Mucosa of stomach (tissue), 1 donor: ENCODE data around the gene DNALI1.
"Not testable (repeated sequence)": the region's sequence is repeated elsewhere in the genome, so short reads cannot be mapped to it uniquely, and the experiment has no call there.

Experiments
- H3K27me3 ChIP-seq: one replicate; pipeline ENCODE4 v1.7.0; 2013; ENCODE audit warnings: mild to moderate bottlenecking, low read length; ENCODE audit not compliant: control insufficient read depth, insufficient read depth
- H3K36me3 ChIP-seq: one replicate; pipeline ENCODE4 v1.7.0; 2013; ENCODE audit warnings: low read length; ENCODE audit not compliant: control insufficient read depth, insufficient read depth
- H3K4me1 ChIP-seq: one replicate; pipeline ENCODE4 v1.7.0; 2013; ENCODE audit warnings: mild to moderate bottlenecking, low read length; ENCODE audit not compliant: control insufficient read depth, insufficient read depth
- H3K4me3 ChIP-seq: one replicate; pipeline ENCODE4 v1.7.0; 2013; ENCODE audit warnings: low read length
- H3K9ac ChIP-seq: one replicate; pipeline ENCODE4 v1.7.0; 2013; ENCODE audit warnings: mild to moderate bottlenecking, low read length, moderate library complexity
- H3K9me3 ChIP-seq: one replicate; pipeline ENCODE4 v1.7.0; 2013; ENCODE audit warnings: mild to moderate bottlenecking, low read length, moderate library complexity; ENCODE audit not compliant: control insufficient read depth
- donor health status: Pancreatic carcinoma.

Gene DNALI1

GRCh38 chr1:37559957-37560379, 3.2 kb downstream of the DNALI1 start:
- not testable (repeated sequence) for H3K27me3 ChIP-seq, H3K9ac ChIP-seq, H3K4me1 ChIP-seq, H3K9me3 ChIP-seq, H3K36me3 ChIP-seq, H3K4me3 ChIP-seq

- Histone ChIP-seq H3K27me3 (no peaks in the 10 kb centered on the region), H3K9me3 (no peaks in the 10 kb centered on the region), H3K4me3 (no peak overlapping the region), H3K9ac (no peak overlapping the region), H3K36me3 (peaks cover 3% of the 10 kb centered on the region), H3K4me1 (peaks cover 6% of the 10 kb centered on the region)
Observed at GRCh38 chr1:37560401-37561132, 3.8 kb downstream of the DNALI1 start.

GRCh38 chr1:37561133-37562132, 4.7 kb downstream of the DNALI1 start:
- no peaks in the 10 kb centered on the region for H3K27me3 ChIP-seq
- H3K9ac ChIP-seq = no peak overlapping the region
- peaks cover 6% of the 10 kb centered on the region for H3K4me1 ChIP-seq
- H3K9me3 ChIP-seq = no peaks in the 10 kb centered on the region
- peaks cover 7% of the 10 kb centered on the region for H3K36me3 ChIP-seq
- no peak overlapping the region for H3K4me3 ChIP-seq

GRCh38 chr1:37562984-37563383, 6.2 kb downstream of the DNALI1 start:
- Histone ChIP-seq H3K27me3 (no peaks in the 10 kb centered on the region), H3K9me3 (no peaks in the 10 kb centered on the region), H3K36me3 (peaks cover 7% of the 10 kb centered on the region), H3K4me3 (no peak overlapping the region), H3K4me1 (no peaks in the 10 kb centered on the region), H3K9ac (no peak overlapping the region)

- H3K9ac ChIP-seq = no peak overlapping the region
- H3K27me3 ChIP-seq = no peaks in the 10 kb centered on the region
- H3K4me3 ChIP-seq = no peak overlapping the region
- H3K9me3 ChIP-seq = no peaks in the 10 kb centered on the region
- no peaks in the 10 kb centered on the region for H3K4me1 ChIP-seq
- H3K36me3 ChIP-seq = peaks cover 7% of the 10 kb centered on the region
Observed at GRCh38 chr1:37564892-37565291, 8.2 kb downstream of the DNALI1 start.

- Histone ChIP-seq H3K4me1 (no peaks in the 10 kb centered on the region), H3K9ac (no peak overlapping the region), H3K4me3 (no peak overlapping the region), H3K27me3 (no peaks in the 10 kb centered on the region), H3K9me3 (no peaks in the 10 kb centered on the region), H3K36me3 (peaks cover 7% of the 10 kb centered on the region)
Observed at GRCh38 chr1:37567023-37567422, 10.3 kb downstream of the DNALI1 start.

GRCh38 chr1:37570528-37571334, 14.0 kb downstream of the DNALI1 start:
- H3K27me3 ChIP-seq = no peaks in the 10 kb centered on the region
- no peak overlapping the region for H3K4me3 ChIP-seq
- H3K4me1 ChIP-seq = no peaks in the 10 kb centered on the region
- peaks cover 7% of the 10 kb centered on the region for H3K36me3 ChIP-seq
- no peaks in the 10 kb centered on the region for H3K9me3 ChIP-seq
- H3K9ac ChIP-seq = no peak overlapping the region

- Histone ChIP-seq H3K9me3 (no peaks in the 10 kb centered on the region), H3K9ac (no peak overlapping the region), H3K36me3 (peaks cover 12% of the 10 kb centered on the region), H3K4me1 (no peaks in the 10 kb centered on the region), H3K27me3 (no peaks in the 10 kb centered on the region), H3K4me3 (no peak overlapping the region)
Observed at GRCh38 chr1:37574834-37575480, 18.2 kb downstream of the DNALI1 start.

- Histone ChIP-seq H3K9me3 (no peaks in the 10 kb centered on the region), H3K9ac (no peak overlapping the region), H3K27me3 (no peaks in the 10 kb centered on the region), H3K36me3 (peaks cover 12% of the 10 kb centered on the region), H3K4me3 (no peak overlapping the region), H3K4me1 (no peaks in the 10 kb centered on the region)
Observed at GRCh38 chr1:37575692-37576091, 19.0 kb downstream of the DNALI1 start.

GRCh38 chr1:37584544-37584943, 27.8 kb downstream of the DNALI1 start:
- not testable (repeated sequence) for H3K36me3 ChIP-seq, H3K9ac ChIP-seq, H3K4me3 ChIP-seq, H3K4me1 ChIP-seq, H3K9me3 ChIP-seq, H3K27me3 ChIP-seq

GRCh38 chr1:37588939-37589338, 32.2 kb downstream of the DNALI1 start:
- Histone ChIP-seq H3K4me3 (no peak overlapping the region), H3K9ac (no peak overlapping the region), H3K4me1 (no peaks in the 10 kb centered on the region), H3K9me3 (no peaks in the 10 kb centered on the region), H3K36me3 (no peaks in the 10 kb centered on the region), H3K27me3 (no peaks in the 10 kb centered on the region)
